Left lobe of liver (tissue), 2 donors: ENCODE measurements around the gene ADSS1. TPM values are rescaled to one million over a fixed set of nuclear protein-coding genes. Genes with fewer than 3 reads are reported as not detected.
"Not testable (repeated sequence)": the region's sequence is repeated elsewhere in the genome, so short reads cannot be mapped to it uniquely, and the experiment has no call there.

Source experiments
- ATAC-seq: fragments of 200-7000 bp; cut with Tn5 transposase; one replicate; pipeline ENCODE4 v1.9.1; 2020; ENCODE audit warnings: mild to moderate bottlenecking, moderate library complexity
- DNase-seq: peaks from one replicate; pipeline ENCODE4 v3.0.0-alpha.2; 2020; ENCODE audit warnings: low spot score
- total RNA-seq: library from RNA; stranded (reverse); gene quantifications from one replicate; pipeline ENCODE4 v1.2.1, GENCODE V29; 2021
- donor health status: DM: no; HTN: no; CAD: no; lungs with moderate emphysema.
- donor health status: DM: no; HTN: yes; CAD: no.

ADSS1 gene
- total RNA-seq, 1 donor from 2014 or later, result 51.9 TPM

DNA sequence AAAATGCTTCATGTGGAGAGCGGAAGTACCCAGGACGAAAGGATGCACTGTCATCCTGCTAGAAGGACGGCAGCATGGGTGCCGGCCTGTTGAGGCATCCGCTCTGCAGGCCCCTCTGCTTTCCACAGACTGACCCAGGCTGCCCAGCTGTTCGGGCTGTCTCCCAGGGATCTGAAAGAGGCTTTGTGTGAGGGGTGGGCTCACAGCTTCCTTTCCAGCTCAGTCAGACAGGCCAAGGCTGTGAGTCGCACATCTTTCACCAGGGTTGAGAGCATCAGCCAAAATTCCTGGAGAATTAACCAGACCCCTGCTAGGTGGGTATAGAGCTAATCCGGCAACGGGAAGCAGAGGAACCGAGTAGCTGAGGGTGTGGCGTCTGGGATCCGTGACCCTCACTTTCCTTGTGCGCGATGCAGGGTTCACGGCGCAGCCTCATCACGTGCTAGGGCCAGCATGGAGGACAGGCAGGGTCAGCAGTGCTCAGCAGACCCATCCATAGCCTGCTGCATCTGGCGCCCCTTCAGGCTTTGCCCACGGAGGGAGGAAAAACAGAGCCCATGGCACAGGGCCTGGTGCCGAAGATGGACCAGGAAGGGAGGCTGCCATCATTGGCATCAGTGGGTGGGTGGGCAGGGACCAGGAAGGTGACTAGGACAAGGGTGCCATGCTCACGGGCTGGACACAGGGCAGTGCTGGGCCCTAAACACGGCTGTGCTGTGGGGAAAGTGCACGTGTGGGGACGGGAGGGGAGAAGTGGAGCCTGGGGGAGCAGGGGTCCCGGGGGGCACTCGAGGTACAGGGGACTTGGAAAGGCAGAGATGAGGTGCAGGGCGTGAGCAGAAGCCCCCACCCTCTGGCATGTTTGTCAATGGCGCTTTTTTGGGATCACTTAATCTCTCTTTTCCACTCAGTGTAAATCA lies 19.7 kb downstream of the ADSS1 start:
- ATAC-seq, result no peak
- no peak for DNase-seq

DNA sequence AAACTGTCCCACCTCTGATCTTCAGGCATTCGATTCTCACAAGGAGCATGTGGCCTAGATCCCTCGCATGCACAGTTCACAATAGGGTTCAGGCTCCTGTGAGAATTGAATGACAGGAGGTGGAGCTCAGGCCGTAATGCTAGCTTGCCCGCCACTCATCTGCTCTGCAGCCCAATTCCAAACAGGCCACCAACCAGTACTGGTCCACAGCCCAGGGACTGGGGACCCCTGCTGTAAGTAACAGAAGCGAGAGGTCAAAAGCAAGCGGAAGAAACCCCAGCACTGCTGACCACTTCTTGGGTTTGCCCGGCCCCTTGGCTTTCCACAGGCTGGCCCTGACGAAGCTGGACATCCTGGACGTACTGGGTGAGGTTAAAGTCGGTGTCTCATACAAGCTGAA lies 20.5 kb downstream of the ADSS1 start:
- ATAC-seq, result no peak

DNA sequence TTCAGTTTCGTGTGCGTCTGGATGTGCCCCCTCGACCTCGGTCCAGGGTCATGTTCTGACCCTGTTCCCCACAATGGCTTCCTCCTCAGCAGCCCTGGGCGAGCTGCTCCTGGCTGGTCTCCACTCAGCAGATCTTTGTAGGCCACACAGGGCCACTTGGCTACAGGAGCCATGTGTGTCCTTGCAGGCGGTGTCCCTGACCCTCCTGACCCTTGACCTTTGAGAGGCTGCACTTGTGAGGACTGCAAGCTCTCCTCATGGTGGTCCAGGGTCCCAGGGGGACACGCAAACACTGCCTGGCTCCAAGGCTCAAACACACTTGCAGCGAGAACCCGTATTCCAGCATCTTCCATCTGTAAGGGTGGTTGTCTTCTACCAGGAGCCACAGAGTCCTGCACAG lies 21.4 kb downstream of the ADSS1 start:
- DNase-seq, result no peak
- ATAC-seq, result no peak

More for the DNA sequence above, 20.5 kb downstream of the ADSS1 start:
- DNase-seq, result no peak

DNA sequence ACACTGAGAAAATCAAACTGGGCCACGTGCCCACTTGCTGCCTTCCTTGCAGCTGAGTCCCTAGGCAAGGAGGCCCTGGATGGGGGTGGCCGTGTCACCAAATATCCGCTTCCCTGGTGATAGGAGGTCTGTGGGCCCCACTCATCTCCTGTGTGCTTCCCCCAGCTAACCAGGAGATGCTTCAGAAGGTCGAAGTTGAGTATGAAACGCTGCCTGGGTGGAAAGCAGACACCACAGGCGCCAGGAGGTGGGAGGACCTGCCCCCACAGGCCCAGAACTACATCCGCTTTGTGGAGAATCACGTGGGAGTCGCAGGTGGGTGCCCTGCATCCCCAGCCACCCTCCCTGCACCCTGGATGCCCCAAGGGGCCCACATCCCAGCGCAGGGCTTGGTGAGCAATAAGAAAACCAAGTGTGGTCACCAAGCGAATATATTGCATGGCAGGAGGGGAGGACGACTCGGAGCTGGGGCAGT lies 22.1 kb downstream of the ADSS1 start:
- ATAC-seq, result no peak

DNA sequence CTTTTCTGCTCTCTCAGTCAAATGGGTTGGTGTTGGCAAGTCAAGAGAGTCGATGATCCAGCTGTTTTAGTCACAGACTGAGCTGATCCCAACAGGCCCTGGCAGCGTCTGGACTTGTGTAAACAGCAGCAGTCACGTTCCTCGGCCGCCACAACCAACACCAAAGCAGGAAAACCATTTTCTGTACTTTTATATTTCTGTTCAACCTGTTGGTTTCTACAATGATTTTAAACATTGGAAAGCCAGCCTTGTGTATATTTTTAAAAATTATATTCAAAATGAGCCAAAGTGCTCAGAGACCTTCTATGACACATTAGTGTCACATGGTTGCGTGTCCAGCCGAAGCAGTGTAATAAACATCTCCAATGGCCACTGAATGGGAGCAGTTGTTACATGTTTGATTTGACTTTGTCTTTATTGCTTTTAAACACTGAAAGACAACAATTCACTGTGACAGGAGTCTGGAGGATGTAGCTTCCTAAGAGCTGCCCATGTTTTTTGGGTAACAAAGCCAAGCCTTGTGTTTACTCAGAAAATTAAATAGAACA lies 23.0 kb downstream of the ADSS1 start:
- DNase-seq, result peak; percentile 81
- peak; percentile 67 for ATAC-seq

More for the DNA sequence above, 22.1 kb downstream of the ADSS1 start:
- DNase-seq, result no peak

DNA sequence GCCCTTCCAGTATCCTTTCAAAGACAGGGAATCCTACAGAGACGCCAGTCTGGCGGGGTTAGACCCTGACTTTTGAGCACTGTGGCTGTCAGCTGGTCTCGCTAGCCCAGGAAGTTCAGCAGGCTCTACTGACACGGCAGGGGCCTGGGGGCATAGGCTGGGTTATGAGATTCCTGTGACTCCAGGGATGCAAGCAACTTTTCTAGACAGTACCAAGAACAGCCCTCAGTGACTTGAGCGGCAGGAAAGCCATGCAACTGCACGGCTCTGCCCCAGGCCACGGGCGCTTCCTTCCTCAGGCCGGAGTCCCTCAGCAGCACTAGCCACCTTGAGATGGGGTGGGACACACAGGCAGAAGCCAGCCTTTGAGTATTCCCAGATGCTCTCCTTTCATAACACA lies 23.8 kb downstream of the ADSS1 start:
- ATAC-seq (no peak), DNase-seq (no peak)

DNA sequence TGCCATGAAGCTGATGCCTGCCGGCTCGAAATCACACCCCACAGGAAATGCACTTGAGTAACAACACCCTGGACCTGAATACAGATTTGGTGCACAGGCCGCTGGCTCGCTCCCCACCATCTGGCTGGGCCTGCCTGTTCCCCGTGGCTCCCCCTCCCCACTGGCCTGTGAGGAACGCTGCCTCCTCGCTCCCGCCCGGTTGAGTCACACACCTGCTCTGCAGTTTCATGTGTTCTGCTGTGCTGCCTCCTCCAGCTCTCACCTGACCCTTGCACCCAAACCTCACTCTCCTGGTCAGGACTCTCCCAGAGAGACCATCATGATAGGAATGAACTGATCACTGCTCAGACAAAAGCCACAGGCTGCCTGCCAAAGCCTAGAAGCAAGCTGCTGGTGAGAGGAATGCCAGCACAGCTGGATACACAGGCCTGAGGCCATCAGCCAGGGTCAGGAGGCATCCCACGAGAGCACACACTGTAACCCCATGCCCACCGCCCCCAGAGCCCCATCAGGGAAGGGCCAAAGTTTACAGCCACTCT lies 25.2 kb downstream of the ADSS1 start:
- DNase-seq (peak; percentile 92), ATAC-seq (peak; percentile 47)

DNA sequence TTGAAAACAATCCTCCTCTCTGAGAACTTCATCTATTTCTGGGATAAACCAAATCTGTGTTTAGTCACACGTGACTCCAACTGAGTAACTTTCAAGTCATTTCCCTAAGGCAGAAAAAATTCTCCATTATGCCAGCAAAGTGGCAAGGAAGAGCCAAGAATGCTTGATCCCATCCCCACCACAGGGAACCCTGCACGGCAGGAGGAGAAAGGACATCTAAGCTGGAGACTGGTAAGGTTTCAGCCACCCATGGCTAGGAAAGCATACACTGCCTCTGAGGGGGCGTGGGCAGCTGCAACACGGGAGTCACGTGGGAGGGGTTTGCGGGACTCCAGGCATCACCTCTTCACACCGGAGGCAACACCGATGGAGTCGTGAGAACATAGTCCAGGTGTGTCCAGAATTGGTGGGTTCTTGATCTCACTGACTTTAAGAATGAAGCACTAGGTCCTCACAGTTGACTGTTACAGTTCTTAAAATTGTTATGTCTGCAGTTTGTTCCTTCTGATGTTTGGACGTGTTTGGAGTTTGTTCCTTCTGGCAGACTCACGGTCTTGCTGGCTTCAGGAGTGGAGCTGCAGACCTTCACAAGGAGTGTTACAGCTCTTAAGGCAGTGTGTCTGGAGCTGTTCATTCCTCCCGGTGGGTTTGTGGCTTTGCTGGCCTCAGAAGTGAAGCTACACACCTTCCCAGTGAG lies 26.2 kb downstream of the ADSS1 start:
- ATAC-seq, result no peak
- no peak for DNase-seq

DNA sequence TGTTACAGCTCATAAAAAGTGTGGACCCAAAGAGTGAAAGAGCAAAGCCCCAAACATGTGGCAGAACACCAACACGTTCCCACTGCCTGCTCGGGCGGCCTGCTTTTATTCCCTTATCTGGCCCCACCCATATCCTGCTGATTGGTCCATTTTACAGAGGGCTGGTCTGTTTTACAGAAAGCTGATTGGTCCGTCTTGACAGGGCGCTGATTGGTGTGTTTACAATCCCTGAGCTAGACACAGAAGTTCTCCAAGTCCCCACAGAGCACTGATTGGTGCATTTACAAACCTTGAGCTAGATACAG lies 26.7 kb downstream of the ADSS1 start:
- not testable (repeated sequence) for DNase-seq, ATAC-seq

DNA sequence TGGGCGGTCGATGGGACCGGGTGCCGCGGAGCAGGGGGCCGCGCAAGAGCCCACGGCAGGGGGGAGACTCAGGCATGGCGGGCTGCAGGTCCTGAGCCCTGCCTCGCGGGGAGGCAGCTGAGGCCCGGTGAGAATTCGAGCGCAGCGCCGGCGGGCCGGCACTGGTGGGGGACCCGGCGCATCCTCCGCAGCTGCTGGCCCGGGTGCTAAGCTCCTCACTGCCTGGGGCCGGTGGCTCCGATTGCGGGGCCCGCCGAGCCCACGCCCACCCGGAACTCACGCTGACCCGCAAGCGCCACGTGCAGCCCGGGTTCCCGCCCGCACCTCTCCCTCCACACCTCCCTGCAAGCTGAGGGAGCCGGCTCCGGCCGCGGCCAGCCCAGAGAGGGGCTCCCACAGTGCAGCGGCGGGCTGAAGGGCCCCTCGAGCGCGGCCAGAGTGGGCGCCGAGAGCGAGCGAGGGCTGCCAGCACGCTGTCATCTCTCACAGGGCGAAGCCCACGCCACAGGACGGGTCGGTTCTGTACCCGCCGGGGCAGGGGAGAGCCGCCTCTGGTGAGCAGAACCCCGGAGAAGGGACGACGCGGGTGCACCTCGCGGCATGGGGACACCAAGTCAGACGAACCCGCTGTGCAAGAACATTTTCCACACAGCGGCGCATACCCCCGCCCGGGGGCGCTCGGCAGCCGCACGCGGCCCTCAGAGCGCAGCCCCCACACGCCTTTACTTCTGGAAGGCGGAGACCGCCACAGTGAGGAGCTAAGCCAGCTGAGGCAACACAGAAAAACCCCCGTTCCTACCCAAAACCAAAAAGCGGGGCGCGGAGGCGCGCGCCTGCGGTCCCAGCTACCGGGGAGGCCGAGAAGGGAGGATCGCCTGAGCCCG lies 27.8 kb downstream of the ADSS1 start:
- ATAC-seq, result no peak
- DNase-seq, result no peak

DNA sequence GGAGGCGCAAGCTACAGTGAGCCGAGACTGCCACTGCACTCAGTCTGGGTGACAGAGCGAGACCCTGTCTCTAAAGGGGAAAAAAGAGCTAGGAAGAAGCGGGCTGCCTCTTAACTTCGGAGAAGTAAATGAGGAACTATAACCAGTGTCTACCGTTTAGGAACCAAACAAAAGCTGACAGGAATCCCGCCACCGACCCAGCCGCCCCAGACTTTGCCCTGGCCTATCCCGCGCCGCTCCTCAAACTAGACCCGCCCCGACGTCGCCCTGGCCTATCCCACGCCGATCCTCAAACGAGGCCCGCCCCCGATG lies 28.4 kb downstream of the ADSS1 start:
- DNase-seq, result no peak
- ATAC-seq, result no peak

DNA sequence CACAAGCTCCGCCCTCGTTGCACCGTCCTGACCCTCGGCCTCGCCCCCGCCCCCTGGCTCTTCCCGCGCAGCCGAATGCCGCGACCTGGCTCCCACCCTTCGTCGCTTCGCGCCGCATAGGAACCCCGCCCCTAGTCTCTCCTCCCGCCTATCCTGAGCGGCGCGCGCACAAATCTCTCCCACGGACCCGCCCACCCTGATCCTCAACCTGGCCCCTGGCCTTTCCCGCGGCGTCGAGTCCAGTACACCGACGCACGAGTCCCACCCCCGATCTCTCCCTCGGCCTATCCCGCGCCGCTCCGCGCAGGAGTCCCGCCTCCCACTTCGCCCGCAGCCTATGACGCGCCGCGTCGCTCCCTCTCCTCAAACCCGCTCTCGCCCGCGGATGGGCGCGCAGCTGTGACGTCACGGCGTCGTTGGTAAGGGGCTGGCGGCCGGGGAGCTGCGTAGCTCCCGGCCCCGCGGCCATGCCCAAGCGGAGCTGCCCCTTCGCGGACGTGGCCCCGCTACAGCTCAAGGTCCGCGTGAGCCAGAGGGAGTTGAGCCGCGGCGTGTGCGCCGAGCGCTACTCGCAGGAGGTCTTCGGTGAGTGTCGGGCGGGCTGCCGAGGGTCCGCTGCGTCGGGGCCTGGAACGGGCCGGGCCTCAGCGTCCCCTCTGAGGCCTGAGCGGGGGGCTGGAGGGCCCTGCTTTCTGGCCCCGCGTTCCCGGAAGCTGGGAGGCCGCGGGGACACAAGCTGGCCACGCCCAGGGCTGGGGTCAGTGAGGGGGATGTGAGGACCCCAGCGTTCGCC lies 28.9 kb downstream of the ADSS1 start, which contains the start of gene SIVA1:
TSS of gene SIVA1 (plus strand) at position 413 of the 793 bp plus-strand sequence. CDS start at position 468, 55 bp downstream.
- DNase-seq (peak; percentile 100), ATAC-seq (peak; percentile 81)

DNA sequence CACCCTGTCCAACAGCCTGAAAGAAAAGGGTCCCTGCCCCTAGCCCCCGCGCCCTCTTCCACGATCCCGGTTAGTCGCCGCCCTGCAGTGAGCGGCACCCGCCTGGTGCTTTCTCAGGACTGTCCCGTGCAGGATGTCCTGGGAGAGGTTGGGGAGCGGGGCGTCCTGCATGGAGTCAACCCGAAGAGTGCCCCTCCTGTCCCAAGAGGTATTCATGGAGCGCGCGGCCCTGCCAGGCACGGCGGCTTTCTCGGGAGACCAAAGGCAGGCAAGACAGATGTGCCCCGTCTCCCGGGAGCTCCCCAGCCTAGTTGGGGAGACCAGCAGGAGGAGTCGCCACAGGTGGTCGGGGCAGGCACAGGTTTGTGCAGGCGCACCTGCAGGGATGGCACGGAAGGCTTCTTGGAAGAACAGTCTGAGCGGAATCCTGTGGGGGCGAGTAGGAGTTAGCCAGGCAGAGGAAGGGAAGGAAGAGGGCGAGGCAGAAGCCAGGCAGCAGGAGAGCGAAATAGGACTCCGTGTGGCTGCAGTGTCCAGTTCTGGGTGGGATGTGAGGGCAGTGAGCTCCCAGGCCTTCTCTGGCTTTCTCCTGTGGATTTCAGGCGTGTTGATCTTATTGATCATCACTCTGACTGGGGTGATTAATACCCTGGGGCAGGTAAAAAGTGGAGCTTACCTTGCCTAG lies 29.6 kb downstream of the ADSS1 start:
- ATAC-seq (peak; percentile 0), DNase-seq (no peak)

DNA sequence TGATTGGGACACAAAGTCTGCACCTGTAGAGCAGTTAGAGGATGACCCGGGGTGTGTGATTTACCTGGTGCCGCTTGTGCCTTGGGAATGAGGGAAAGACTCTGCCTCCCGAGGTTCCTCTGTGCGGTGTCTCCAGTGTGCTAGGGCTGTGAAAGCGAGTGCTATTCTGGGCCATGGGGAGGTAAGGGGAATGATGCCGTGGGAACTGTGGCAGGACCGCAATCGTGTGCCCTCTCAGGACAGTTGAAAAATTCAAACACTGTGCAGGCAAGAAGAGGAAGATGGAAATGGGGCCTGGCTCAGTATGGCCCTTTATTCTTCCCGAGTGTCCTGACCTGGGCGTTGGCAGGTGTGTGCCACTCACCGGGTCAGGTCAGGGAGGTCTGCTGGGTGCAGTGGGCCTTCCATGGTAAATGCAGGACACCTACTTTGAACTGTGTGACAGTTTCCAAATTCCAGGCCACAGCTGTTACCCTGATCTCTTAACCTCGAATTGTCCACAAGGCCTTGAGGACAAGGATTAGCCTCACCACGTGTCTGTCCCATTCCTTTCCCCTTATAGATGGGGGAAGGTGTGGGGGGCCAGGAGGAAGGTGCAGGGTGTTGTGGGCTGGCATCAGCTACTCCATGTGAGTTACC lies 30.3 kb downstream of the ADSS1 start:
- DNase-seq, result no peak
- no peak for ATAC-seq

DNA sequence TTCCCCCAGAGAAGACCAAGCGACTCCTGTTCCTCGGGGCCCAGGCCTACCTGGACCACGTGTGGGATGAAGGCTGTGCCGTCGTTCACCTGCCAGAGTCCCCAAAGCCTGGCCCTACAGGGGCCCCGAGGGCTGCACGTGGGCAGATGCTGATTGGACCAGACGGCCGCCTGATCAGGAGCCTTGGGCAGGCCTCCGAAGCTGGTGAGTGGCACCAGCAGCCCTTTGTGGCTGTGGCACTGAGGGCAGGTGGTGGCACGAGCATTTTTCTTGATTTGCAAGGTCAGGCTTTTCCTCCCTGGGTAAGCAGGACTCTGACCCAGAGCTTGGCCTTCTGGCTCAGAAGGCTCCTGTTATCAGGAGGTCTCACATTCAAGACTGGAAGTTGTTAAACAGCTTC lies 31.6 kb downstream of the ADSS1 start:
- ATAC-seq, result no peak
- DNase-seq, result no peak

DNA sequence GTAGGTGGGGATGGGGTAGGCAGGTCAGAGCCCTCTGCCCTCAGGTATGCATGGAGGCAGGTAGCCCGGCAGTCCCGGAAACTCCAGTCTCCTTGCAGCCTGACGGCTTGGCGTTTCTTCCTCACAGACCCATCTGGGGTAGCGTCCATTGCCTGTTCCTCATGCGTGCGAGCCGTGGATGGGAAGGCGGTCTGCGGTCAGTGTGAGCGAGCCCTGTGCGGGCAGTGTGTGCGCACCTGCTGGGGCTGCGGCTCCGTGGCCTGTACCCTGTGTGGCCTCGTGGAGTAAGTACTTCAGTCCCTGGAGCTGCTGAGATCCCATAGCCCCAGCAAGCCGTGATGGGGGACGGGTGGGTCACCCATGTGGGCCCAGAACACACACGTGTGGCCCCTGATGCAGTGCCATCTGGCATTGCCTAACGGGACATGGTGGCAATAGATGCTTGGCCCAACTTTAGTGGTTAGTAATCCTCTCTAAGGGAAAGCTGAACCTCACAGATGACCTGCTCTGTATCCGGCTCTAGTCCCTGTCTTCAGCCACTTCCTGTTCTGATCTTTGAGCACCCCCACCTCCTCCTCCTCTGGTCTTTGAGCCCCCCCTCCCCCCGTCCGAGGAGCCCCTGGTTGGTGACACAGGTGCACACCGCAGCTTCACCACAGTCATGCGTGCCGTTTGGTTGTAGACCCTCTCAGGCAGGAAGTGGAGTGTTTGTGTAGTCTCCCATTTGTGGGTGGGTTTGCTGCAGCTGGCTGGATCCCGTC lies 32.6 kb downstream of the ADSS1 start:
- ATAC-seq (no peak), DNase-seq (no peak)

DNA sequence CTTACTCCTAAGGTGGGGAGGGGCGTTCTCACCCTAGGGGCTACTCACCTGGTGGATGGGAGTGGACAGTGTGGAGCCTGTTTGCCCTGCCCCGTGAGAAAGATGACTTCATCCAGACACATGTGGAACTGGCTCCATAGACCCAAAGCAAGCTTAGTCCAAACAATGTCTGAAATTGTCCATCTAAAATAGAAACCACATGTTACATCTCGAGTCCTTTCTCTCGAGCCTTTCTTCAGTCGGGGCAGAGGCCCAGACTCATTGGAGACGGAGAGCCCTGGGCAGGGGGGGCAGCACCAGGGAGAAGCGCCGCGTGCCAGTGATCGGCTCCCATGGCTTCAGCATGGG lies 33.2 kb downstream of the ADSS1 start:
- DNase-seq (no peak), ATAC-seq (no peak)
